HG03439 (cell line): Measurements from ENCODE around the gene INPP5D.
A peak's percentile ranks its signal among the peaks of the same experiment; 100 is the strongest.
"Not testable (repeated sequence)": the region's sequence is repeated elsewhere in the genome, so short reads cannot be mapped to it uniquely, and the experiment has no call there.

Source experiments
- ATAC-seq: cut with Tn5 transposase; IDR thresholded peaks from one replicate; pipeline ENCODE4 v1.9.1; 2021; ENCODE audit warnings: mild to moderate bottlenecking, moderate library complexity; ENCODE audit not compliant: unreplicated experiment

The INPP5D gene

GRCh38 chr2:233051241-233052149 is 8.6 kb upstream of the INPP5D start:
- ATAC-seq = no peak

GRCh38 chr2:233052517-233052916 is 7.6 kb upstream of the INPP5D start:
- not testable (repeated sequence) for ATAC-seq

- ATAC-seq = no peak
Measured at GRCh38 chr2:233053928-233054784, 6.0 kb upstream of the INPP5D start.

- ATAC-seq = no peak
Measured at GRCh38 chr2:233055362-233055761, 4.8 kb upstream of the INPP5D start.

GRCh38 chr2:233056961-233057605 is 3.1 kb upstream of the INPP5D start:
- ATAC-seq = no peak

- no peak for ATAC-seq
Measured at GRCh38 chr2:233058717-233059546, 1.2 kb upstream of the INPP5D start.

- no peak for ATAC-seq
Measured at GRCh38 chr2:233059547-233059796, 670 bp upstream of the INPP5D start.

GRCh38 chr2:233060501-233060979 is 398 bp downstream of the INPP5D start:
- ATAC-seq = no peak

- peak; percentile 23 for ATAC-seq
Measured at GRCh38 chr2:233060980-233061590, 943 bp downstream of the INPP5D start.

GRCh38 chr2:233061591-233062450 is 1.7 kb downstream of the INPP5D start:
- ATAC-seq = peak; percentile 35

- no peak for ATAC-seq
Measured at GRCh38 chr2:233062451-233062850, 2.3 kb downstream of the INPP5D start.

- ATAC-seq = no peak
Measured at GRCh38 chr2:233062946-233063268, 2.8 kb downstream of the INPP5D start.

GRCh38 chr2:233063269-233063975 is 3.3 kb downstream of the INPP5D start:
- peak; percentile 25 for ATAC-seq

- no peak for ATAC-seq
Measured at GRCh38 chr2:233063976-233064411, 3.9 kb downstream of the INPP5D start.

- no peak for ATAC-seq
Measured at GRCh38 chr2:233064530-233065199, 4.5 kb downstream of the INPP5D start.

GRCh38 chr2:233065200-233065589 is 5.1 kb downstream of the INPP5D start:
- not testable (repeated sequence) for ATAC-seq

GRCh38 chr2:233065954-233066470 is 5.9 kb downstream of the INPP5D start:
- ATAC-seq = no peak
